Common myeloid progenitor, CD34-positive (primary cell): ENCODE data around the gene KRT31.
"Not testable (repeated sequence)": the region's sequence is repeated elsewhere in the genome, so short reads cannot be mapped to it uniquely, and the experiment has no call there.

Source experiments
- CTCF ChIA-PET: fragments of 350-600 bp; sonication (Branson Sonifier 250); formaldehyde crosslinking; loops from one replicate; lab custom pipeline; 2021; ENCODE audit warnings: antibody characterized with exemption; lab: Charles Lee
- POLR2A ChIA-PET: fragments of 350-600 bp; sonication (Branson Sonifier 250); formaldehyde crosslinking; loops from one replicate; lab custom pipeline; 2021; ENCODE audit warnings: antibody characterized with exemption; lab: Charles Lee
- DNase-seq, 3 donors: peaks; one replicate each; pipeline versions ENCODE4 v3.0.0 to v3.0.0-alpha.2; 2013
- H3K27ac ChIP-seq, 2 experiments: 1 replicate in 1 of 2; 2 replicates in 1 of 2; pipeline ENCODE4 v1.7.0; 2013; ENCODE audit warnings: inconsistent platforms in 2 of 2, low read length in 2 of 2, mild to moderate bottlenecking in 2 of 2, low read depth in 1 of 2, moderate library complexity in 1 of 2; ENCODE audit not compliant: severe bottlenecking in 2 of 2, insufficient read depth in 1 of 2, poor library complexity in 1 of 2
- H3K27me3 ChIP-seq, 5 experiments: replicated peaks in 2 of 5; 1 replicate in 3 of 5; 2 replicates in 2 of 5; pipeline versions ENCODE4 v1.6.1 to v1.7.0; 2013; ENCODE audit warnings: low read length in 4 of 5, mild to moderate bottlenecking in 2 of 5, moderate library complexity in 2 of 5, inconsistent platforms in 1 of 5; ENCODE audit not compliant: insufficient read depth in 5 of 5, control insufficient read depth in 4 of 5
- H3K36me3 ChIP-seq, 4 experiments: 1 replicate in 2 of 4; 2 replicates in 2 of 4; pipeline versions ENCODE4 v1.6.1 to v1.7.0; 2013; ENCODE audit warnings: low read length in 3 of 4, control low read depth in 1 of 4, mild to moderate bottlenecking in 1 of 4; ENCODE audit not compliant: control insufficient read depth in 4 of 4, insufficient read depth in 4 of 4
- H3K4me1 ChIP-seq, 4 experiments: 1 replicate in 3 of 4; 2 replicates in 1 of 4; pipeline versions ENCODE4 v1.6.1 to v1.7.1; 2013; ENCODE audit warnings: low read length in 3 of 4, mild to moderate bottlenecking in 3 of 4, control low read depth in 1 of 4, inconsistent platforms in 1 of 4, moderate library complexity in 1 of 4; ENCODE audit not compliant: control insufficient read depth in 4 of 4, insufficient read depth in 4 of 4; ENCODE audit errors: control extremely low read depth in 1 of 4
- H3K4me3 ChIP-seq, 7 experiments: 1 replicate in 4 of 7; 2 replicates in 3 of 7; pipeline versions ENCODE4 v1.5.1 to v1.7.0; 2013; ENCODE audit warnings: mild to moderate bottlenecking in 7 of 7, low read length in 6 of 7, moderate library complexity in 6 of 7, inconsistent platforms in 2 of 7, low read depth in 2 of 7, control low read depth in 1 of 7; ENCODE audit not compliant: insufficient read depth in 4 of 7, control insufficient read depth in 1 of 7; ENCODE audit errors: extremely low read depth in 1 of 7
- H3K9me3 ChIP-seq, 5 experiments: 1 replicate in 4 of 5; 2 replicates in 1 of 5; pipeline versions ENCODE4 v1.6.1 to v1.7.1; 2013; ENCODE audit warnings: low read length in 4 of 5, mild to moderate bottlenecking in 2 of 5, inconsistent platforms in 1 of 5, low read depth in 1 of 5, moderate library complexity in 1 of 5; ENCODE audit not compliant: control insufficient read depth in 4 of 5, insufficient read depth in 2 of 5; ENCODE audit errors: control extremely low read depth in 1 of 5
- WGBS: methylation state at CpG from one replicate; pipeline ENCODE4 v1.1.5; 2013; ENCODE audit not compliant: insufficient coverage; 5-methylcytosine and 5-hydroxymethylcytosine counted together

The KRT31 gene

GRCh38 chr17:41402161-41402560 lies 4.8 kb upstream of the KRT31 start:
- 95% methylated on average over 4 of the region's 5 CpGs for WGBS
- Histone ChIP-seq H3K36me3 (no peaks in the 10 kb centered on the region), H3K9me3 (no peaks in the 10 kb centered on the region), H3K4me3 (no peak overlapping the region), H3K27me3 (peaks cover 0 to 2% (median 0%) of the 10 kb centered on the region in 5 experiments), H3K27ac (no peak overlapping the region), H3K4me1 (no peaks in the 10 kb centered on the region)
- POLR2A ChIA-PET = no interaction called here
- CTCF ChIA-PET = no interaction called here
- no peak for DNase-seq

DNA sequence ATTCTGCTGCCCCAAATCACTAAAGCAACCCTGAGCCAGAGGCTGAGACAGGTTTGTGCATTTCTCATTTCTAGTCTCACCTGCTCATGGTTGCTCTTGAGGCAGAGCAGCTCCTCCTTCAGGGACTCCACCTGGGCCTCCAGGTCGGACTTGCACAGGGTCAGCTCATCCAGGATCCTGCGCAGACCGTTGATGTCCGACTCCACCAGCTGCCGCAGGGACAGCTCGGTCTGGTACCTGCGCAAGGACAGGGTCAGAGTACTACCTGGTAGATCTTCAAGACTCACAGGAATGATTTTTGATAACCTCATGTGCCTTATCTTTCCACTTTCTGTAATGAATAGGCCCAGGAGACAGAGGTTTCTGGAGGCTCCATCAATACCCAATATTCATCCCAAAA lies 1.1 kb downstream of the KRT31 start:
- POLR2A ChIA-PET = no interaction called here
- DNase-seq = no peak
- 100% methylated on average over 7 of the region's 7 CpGs for WGBS

DNA sequence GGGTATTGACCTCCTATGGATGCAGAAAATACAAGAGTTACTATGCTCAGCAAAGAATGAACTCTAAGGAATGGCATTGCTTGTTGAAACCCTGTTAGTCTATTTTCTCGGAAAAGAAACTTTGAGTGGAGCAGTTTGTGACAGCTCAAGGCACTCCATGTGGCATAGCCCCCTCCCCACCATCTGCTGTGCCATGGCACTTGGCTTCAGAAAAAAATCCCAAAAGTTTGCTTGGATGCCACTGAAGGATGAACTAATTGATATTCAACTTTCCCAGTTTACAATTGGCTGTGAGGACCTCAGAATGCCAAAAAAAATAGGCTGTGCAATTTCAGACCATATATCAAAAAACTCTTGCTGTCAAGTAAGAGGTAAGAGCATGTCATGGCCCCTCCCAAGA lies 1.8 kb downstream of the KRT31 start:
- ChIA-PET CTCF (no interaction called here), POLR2A (no interaction called here)

More for the DNA sequence above, 1.1 kb downstream of the KRT31 start:
- no peak overlapping the region for H3K4me3 ChIP-seq
- H3K27ac ChIP-seq = no peak overlapping the region
- no peaks in the 10 kb centered on the region for H3K9me3 ChIP-seq
- no peaks in the 10 kb centered on the region for H3K36me3 ChIP-seq
- H3K27me3 ChIP-seq = peaks cover 0 to 9% (median 2%) of the 10 kb centered on the region in 5 experiments
- CTCF ChIA-PET = no interaction called here
- no peaks in the 10 kb centered on the region for H3K4me1 ChIP-seq

GRCh38 chr17:41395044-41395443 lies 2.4 kb downstream of the KRT31 start:
- H3K4me1 ChIP-seq, DNase-seq, CTCF ChIA-PET, H3K36me3 ChIP-seq, POLR2A ChIA-PET, H3K4me3 ChIP-seq, H3K27ac ChIP-seq, H3K9me3 ChIP-seq: not testable (repeated sequence)
- H3K27me3 ChIP-seq = peaks cover 0 to 12% (median 2%) of the 10 kb centered on the region in 5 experiments
- 97% methylated on average over 6 of the region's 12 CpGs for WGBS

More for the DNA sequence above, 1.8 kb downstream of the KRT31 start:
- Histone ChIP-seq H3K4me3 (no peak overlapping the region), H3K27me3 (peaks cover 0 to 12% (median 2%) of the 10 kb centered on the region in 5 experiments), H3K4me1 (no peaks in the 10 kb centered on the region), H3K9me3 (no peaks in the 10 kb centered on the region), H3K27ac (no peak overlapping the region), H3K36me3 (no peaks in the 10 kb centered on the region)
- WGBS = 92% methylated on average over 1 of the region's 1 CpG
- DNase-seq = no peak

DNA sequence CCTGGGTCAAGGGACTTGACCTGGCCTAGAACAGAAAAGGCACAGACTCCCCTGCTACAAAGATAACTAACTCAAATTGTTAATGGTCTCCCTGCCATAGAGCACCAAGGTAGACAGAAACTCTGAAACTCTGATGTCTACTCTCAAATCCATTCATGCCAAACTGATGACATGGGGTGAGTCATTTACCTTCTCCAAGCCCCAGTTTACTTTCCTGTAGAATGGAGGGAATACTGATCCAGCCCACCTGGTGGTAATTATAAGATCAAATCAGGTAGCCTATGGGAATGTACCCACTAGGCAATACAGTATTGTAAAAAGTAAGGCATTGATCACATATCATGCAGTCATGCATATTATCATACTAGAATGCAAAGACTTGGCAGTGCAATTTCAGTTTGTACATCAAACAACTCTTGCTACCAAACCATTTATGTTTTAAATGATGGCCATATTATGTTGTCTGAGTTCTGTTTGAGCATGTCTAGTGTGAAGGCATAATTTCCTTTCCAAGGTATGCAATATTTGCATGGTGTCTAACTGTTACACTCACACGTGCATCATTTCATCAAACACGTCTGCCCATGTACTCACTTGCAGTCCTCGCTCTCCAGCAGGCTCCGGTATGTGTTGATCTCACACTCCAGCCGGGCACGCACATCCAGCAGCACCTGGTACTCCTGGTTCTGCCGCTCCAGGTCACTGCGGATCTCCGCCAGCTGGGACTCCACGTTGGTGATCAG lies 3.0 kb downstream of the KRT31 start:
- CTCF ChIA-PET = no interaction called here
- no peak for DNase-seq
- WGBS = 88% methylated on average over 9 of the region's 10 CpGs
- H3K27me3 ChIP-seq = peaks cover 0 to 12% (median 2%) of the 10 kb centered on the region in 5 experiments
- H3K27ac ChIP-seq = no peak overlapping the region
- POLR2A ChIA-PET = no interaction called here
- H3K36me3 ChIP-seq = no peaks in the 10 kb centered on the region
- H3K4me3 ChIP-seq = no peak overlapping the region
- H3K9me3 ChIP-seq = no peaks in the 10 kb centered on the region
- no peaks in the 10 kb centered on the region for H3K4me1 ChIP-seq

- WGBS = 88% methylated on average over 9 of the region's 10 CpGs
- no peaks in the 10 kb centered on the region for H3K4me1 ChIP-seq
- H3K27ac ChIP-seq = no peak overlapping the region
- ChIA-PET CTCF (no interaction called here), POLR2A (no interaction called here)
- H3K36me3 ChIP-seq = no peaks in the 10 kb centered on the region
- DNase-seq = no peak
- H3K9me3 ChIP-seq = no peaks in the 10 kb centered on the region
- H3K4me3 ChIP-seq = no peak overlapping the region
- H3K27me3 ChIP-seq = peaks cover 0 to 12% (median 2%) of the 10 kb centered on the region in 5 experiments
Measured at GRCh38 chr17:41393826-41394225, 3.6 kb downstream of the KRT31 start.

DNA sequence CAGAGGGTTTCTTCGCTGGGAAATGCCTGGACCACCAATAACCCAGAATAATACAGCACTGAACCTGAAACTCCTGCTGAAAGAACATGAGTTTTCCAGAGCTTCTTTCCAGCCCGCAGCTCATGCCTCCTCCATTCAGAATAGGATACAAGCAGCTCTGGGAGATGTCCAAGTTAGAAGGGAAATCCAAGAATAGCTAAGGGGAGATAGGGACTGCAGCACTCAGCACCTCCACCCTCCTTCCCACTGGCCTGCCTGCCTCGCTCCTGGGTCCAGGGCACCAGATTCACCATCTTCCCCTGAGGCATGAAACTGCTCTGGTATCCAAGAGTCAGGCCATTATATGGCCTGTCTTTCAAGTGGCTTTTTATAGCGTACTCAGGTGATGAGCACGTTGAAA lies 4.1 kb downstream of the KRT31 start:
- WGBS = 93% methylated on average over 3 of the region's 5 CpGs
- POLR2A ChIA-PET = no interaction called here
- Histone ChIP-seq H3K9me3 (no peaks in the 10 kb centered on the region), H3K4me1 (no peaks in the 10 kb centered on the region), H3K27me3 (peaks cover 0 to 12% (median 2%) of the 10 kb centered on the region in 5 experiments), H3K27ac (no peak overlapping the region), H3K36me3 (no peaks in the 10 kb centered on the region), H3K4me3 (no peak overlapping the region)
- CTCF ChIA-PET = no interaction called here
- DNase-seq = no peak
